ENCODE measurements around the gene ESRRA.

DNA sequence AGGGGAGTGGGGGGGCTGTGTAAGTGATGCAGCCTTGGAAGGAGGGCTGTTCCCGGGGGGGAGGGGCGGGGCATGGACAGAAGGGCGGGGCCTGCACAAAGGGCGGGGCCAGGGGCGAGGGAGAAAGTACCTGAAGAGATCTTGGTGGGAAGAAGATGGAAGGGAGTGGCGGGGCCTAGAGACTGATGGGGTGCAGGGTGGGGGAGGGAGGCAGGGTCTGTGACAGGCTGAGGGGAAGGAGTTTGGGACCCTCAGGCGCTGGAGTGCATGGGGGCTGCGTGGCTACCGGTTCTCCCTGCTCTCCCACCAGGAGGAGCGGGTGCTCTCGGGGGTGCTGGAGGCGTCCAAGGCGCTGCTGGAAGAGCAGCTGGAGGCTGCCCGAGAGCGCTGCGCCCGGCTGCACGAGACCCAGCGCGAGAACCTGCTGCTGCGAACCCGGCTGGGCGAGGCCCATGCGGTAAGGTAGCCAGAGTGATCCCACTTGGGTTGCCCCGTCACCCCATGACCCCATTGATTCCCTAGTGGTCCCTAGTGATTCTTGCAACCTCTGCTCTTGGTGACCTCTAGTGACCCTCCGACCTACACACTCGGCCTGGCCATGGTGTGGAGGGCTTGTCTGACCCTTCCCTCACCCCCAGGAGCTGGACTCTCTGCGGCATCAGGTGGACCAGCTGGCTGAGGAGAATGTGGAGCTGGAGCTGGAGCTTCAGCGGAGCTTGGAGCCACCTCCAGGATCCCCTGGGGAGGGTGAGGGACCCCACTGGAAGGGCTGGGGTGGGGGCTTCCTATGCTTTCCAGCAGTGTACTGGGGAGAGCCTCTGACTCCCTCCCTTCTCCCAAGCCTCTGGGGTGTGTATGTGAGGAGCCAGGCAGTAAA is 37.8 kb downstream of the ESRRA start:
- TF ChIP-seq EZH2phosphoT487 (IDR thresholded peaks at IDR 0.05; ENCODE audit: insufficient read depth, low read depth) (no peak), EZH2 (IDR thresholded peaks at IDR 0.05; ENCODE audit: insufficient read depth, poor library complexity, severe bottlenecking) (no peak)

All from GM23248 (cell line).